HFFc6 (cell line): ENCODE measurements around the gene MAPKAP1. TPM values are rescaled to one million over a fixed set of nuclear protein-coding genes. Genes with fewer than 3 reads are reported as not detected.

Source experiments
- DNase-seq: peaks from one replicate; pipeline ENCODE4 v3.0.0-alpha.2; 2018
- H3K27ac Mint-ChIP-seq: 2 replicates; pipeline ENCODE4 v1.8.0; 2020; ENCODE audit warnings: mild to moderate bottlenecking, mixed read lengths
- H3K27me3 Mint-ChIP-seq: 2 replicates; pipeline ENCODE4 v1.8.0; 2021; ENCODE audit warnings: mild to moderate bottlenecking, moderate library complexity, mixed read lengths; ENCODE audit not compliant: insufficient read depth
- H3K36me3 Mint-ChIP-seq: 2 replicates; pipeline ENCODE4 v1.8.0; 2021; ENCODE audit warnings: low read depth, mixed read lengths
- H3K4me1 Mint-ChIP-seq: 2 replicates; pipeline ENCODE4 v1.8.0; 2020; ENCODE audit warnings: low read depth, mixed read lengths
- H3K4me3 Mint-ChIP-seq: 2 replicates; pipeline ENCODE4 v1.8.0; 2020; ENCODE audit warnings: mild to moderate bottlenecking, moderate library complexity, mixed read lengths
- H3K9me3 Mint-ChIP-seq: 2 replicates; pipeline ENCODE4 v1.8.0; 2020; ENCODE audit warnings: mild to moderate bottlenecking, mixed read lengths
- CTCF ChIP-seq: fragments of 200-600 bp; sonication (generic); IDR thresholded peaks from 2 replicates; pipeline ENCODE4 v1.5.0; 2021; ENCODE audit warnings: antibody characterized with exemption, mild to moderate bottlenecking
- total RNA-seq, 6 experiments: library from RNA; stranded (reverse); fragmentation: NEBNext Ultra II Directional; extraction: Animal tissue kit (Norgen Biotek cat#: 25700); gene quantifications; 2 replicates in 1 of 6; 3 replicates in 5 of 6; pipeline ENCODE4 v1.2.3, GENCODE V29; 2021

Gene MAPKAP1
- total RNA-seq, 6 experiments from 2014 or later: 115 to 167 (median 130) TPM

DNA sequence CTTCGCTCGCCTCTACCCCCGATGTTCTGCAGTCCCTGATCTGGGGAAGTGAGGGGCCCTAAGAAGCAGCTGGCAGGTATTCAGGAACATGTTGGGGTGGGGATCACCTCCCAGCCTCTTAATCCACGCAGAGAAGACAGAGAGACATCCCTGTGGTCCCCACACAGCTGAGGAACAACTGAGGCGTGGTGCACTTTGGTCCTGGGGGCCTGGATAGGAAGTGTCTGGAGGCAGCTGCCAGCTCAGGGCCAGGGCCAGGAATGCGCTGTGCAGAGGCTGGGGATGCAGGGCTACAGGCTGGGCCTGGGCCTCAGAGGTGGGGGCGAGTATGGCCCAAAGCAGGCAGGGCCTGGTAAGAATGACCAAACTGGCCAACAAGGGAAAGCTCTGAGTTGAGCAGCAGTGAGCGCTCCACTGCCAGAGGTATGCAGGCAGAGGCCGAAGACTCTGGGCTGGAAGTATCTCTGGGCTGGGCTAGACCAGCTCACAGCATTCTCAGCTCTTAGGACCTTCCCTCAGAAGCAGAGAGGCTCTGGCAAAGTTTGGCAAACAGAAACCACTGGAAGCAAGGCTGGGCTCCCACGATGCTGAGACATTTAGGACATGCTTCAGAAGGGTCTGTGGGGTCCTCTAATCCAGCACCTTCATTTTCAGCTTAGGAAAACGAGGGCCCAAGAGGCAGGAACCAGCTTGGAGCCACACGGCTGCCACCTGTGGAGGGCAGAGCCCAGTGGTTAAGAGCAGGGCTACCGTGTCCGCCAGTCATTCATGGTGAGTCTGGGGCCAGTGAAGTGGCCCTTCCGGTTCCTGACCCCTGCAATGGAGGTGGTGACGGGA, 271.0 kb downstream of the MAPKAP1 start:
- Mint-ChIP-seq H3K27ac (no peak overlapping the region), H3K4me1 (no peaks in the 10 kb centered on the region), H3K4me3 (no peak overlapping the region), H3K36me3 (no peaks in the 10 kb centered on the region), H3K9me3 (no peaks in the 10 kb centered on the region), H3K27me3 (peaks cover 2% of the 10 kb centered on the region)
- TF ChIP-seq CTCF: no peak
- DNase-seq: no peak

- H3K27me3 Mint-ChIP-seq: peaks cover 2% of the 10 kb centered on the region
- H3K27ac Mint-ChIP-seq: no peak overlapping the region
- no peaks in the 10 kb centered on the region for H3K4me1 Mint-ChIP-seq
- H3K36me3 Mint-ChIP-seq: no peaks in the 10 kb centered on the region
- no peak for TF ChIP-seq CTCF
- no peaks in the 10 kb centered on the region for H3K9me3 Mint-ChIP-seq
- no peak for DNase-seq
- H3K4me3 Mint-ChIP-seq: no peak overlapping the region
Measured at GRCh38 chr9:125434986-125435775, 271.8 kb downstream of the MAPKAP1 start.

- Mint-ChIP-seq H3K36me3 (no peaks in the 10 kb centered on the region), H3K9me3 (no peaks in the 10 kb centered on the region), H3K27ac (no peak overlapping the region), H3K4me3 (no peak overlapping the region), H3K27me3 (peaks cover 4% of the 10 kb centered on the region), H3K4me1 (no peaks in the 10 kb centered on the region)
- no peak for TF ChIP-seq CTCF
- DNase-seq: no peak
Measured at GRCh38 chr9:125433461-125434011, 273.5 kb downstream of the MAPKAP1 start.

DNA sequence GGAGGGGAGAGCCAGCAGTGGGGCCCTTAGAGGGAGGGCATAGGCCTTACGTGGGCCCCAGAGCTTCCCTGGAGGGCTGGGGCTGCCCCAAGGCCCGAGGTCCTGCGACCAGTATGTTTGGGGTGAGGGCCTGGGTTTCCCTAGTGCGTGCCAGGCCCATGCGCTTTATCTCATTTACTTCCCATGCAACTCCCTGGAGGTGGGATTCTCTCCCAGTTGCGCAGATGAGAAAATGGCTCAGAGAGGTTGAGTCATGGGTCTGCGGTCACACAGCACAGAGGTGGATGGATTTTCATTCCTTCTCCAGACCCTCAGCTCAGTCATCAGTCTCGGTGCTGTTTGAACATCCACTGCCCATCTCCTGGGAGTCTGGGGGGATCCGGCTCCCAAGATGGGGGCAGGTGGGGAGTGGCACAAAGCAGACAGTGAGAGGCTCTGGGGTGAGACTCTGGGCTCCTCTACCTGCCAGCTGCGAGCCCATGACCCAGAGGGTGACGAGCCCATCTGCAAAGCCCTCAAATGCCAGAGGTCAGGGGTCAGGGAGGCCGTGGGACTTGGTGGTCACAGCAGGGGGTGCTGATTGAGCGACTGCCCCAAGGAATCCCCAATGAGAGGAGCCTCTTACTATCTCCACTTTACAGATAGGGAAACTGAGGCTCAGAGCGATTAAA, 274.2 kb downstream of the MAPKAP1 start:
- no peaks in the 10 kb centered on the region for H3K9me3 Mint-ChIP-seq

More for the DNA sequence above, 274.2 kb downstream of the MAPKAP1 start:
- H3K4me3 Mint-ChIP-seq: no peak overlapping the region
- H3K36me3 Mint-ChIP-seq: no peaks in the 10 kb centered on the region
- H3K27ac Mint-ChIP-seq: no peak overlapping the region
- no peak for TF ChIP-seq CTCF
- DNase-seq: no peak
- H3K4me1 Mint-ChIP-seq: no peaks in the 10 kb centered on the region
- H3K27me3 Mint-ChIP-seq: peaks cover 4% of the 10 kb centered on the region
